Adipose tissue (tissue), 3 donors: ENCODE data around the gene PKP1. TPM values are rescaled to one million over a fixed set of nuclear protein-coding genes. Genes with fewer than 3 reads are reported as not detected.

ENCODE experiments used
- H3K27ac ChIP-seq: one replicate; pipeline ENCODE4 v1.5.1; 2013; ENCODE audit warnings: low read depth, low read length
- WGBS, 3 donors: extraction: QIAGEN DNeasy Blood & Tissue Kit; methylation state at CpG; one replicate each; pipeline ENCODE4 v1.1.7; 2013; 5-methylcytosine and 5-hydroxymethylcytosine counted together
- polyA plus RNA-seq, 3 donors: library from polyadenylated mRNA; stranded (reverse); fragments of 200-250 nt; gene quantifications; one replicate each; pipeline ENCODE4 v1.2.3, GENCODE V29; 2013
- donor health status: healthy with polysubstance abuse.
- donor health status: Bipolar disorder and iron deficiency.
- donor health status: healthy.

Gene PKP1
- polyA plus RNA-seq, 3 donors, result 0.64 to 6.5 (median 6.2) TPM

DNA sequence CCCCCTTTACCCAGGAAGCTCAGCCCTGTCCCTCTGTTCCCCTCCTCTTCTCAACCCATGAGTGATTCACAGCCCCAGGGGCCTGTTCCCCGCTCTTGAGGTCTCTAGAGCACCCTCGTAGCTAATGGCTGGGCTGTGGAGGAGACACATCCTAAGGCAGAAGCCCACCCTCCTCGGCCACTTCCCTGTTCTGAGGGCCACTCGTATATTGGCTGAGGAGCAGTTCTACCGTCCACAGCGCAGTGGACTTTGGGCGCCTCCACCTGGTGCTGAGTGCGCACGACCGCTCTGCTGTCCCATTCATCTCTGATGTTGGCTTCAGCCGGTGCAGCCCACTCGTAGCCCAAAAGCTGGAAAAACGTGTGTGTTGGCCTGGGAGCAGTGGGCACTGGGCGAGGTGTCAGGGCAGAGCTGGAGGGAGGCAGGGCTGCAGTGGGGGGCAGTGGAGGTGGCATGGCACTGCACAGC is 24.5 kb upstream of the PKP1 start:
- whole genome bisulfite sequencing, 3 donors, result 87 to 91% (median 88%) methylated on average over 14 of the region's 14 CpGs

DNA sequence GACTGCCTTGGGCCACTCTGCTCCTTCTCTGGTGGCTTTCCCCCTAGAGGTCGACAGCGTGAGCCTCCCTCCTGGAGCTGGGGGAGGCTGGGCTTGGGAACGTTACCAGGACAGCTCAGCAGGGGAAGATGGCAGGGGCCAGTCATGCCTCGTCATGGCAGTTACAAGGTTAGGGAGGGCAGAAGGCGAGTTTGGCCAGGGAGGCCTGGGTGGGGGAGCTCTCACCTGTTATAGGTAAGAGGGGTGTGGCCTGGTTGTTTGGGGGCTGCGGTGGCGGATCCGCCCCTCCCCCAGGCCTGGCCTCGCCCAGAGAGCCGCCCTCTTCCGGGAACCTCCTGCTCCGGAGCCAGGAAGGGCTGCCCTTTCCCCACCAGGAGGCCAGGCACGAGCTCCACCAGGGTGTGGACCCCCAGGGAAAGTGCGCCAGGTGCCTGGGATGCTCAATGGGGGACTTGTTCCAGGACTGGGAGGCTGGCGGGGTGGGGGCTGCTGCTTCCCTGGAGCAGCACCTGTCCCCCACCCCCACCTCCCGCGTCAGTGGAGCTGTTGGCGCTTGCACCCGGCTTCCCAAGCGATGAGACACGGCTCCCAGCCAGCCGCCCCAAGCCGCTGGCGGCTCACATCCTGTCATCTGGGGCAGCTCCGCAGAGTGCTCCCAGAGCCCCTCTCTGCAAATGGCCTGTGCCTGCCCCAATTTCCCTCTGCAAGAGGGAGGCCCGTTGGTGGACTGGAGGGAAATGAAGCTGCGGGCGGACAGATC is 23.6 kb upstream of the PKP1 start:
- no peak overlapping the region for H3K27ac ChIP-seq

More for the DNA sequence above, 24.5 kb upstream of the PKP1 start:
- H3K27ac ChIP-seq, result no peak overlapping the region

DNA sequence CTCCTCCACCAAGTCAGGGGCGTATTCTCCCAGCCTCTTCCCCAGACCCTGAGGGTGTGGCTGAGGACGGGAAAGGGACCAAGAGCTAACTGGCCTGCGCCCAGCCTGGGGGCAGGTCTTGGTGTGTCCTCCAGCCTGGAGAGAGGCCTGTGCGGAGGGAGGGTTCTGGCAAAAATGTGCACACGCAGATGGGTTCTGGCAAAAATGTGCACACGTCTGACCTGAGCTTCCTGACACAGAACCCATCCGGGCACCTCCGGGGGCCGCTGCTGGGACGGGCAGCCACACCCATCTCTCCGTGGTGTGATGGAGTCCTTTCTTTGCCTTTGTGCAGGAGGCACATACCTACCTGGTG is 23.1 kb upstream of the PKP1 start:
- WGBS, 3 donors, result 17 to 31% (median 18%) methylated on average over 11 of the region's 11 CpGs
- H3K27ac ChIP-seq, result no peak overlapping the region

More for the DNA sequence above, 23.6 kb upstream of the PKP1 start:
- WGBS, 3 donors, result 4 to 7% (median 6%) methylated on average over 27 to 28 of the region's 28 CpGs

DNA sequence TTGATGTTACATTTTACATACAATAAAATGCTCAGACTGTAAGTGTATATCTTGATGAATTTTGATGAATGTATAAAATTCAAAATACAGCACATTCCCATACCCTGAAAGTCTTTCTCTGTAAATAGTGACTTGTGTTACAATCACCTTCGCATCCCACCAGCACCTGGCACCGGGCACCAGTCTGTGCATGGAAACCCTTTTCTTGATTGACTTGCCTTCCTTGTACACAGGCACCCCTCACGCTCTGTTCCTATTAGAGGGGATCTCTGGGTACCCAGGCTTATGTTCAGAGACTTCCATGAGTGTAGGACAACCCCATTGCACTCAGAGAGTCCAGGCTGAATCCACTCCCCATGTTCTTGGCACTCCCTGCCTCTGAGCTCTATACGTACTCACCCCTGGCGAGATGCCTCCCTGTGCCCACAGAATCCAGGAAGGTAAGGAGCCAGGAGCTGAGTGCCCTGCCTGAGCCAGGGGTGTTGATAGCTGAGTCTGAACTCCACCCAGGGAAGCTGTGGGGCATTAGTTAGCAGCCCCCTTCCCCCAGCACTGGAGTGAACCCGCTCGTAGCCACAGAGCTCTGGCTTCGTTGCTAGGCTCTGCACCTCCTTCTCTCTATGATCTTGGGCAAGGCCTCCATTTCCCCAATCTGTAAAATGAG is 22.5 kb upstream of the PKP1 start:
- H3K27ac ChIP-seq, result no peak overlapping the region
- 92 to 94% (median 93%) methylated on average over 8 of the region's 8 CpGs for WGBS, 3 donors

DNA sequence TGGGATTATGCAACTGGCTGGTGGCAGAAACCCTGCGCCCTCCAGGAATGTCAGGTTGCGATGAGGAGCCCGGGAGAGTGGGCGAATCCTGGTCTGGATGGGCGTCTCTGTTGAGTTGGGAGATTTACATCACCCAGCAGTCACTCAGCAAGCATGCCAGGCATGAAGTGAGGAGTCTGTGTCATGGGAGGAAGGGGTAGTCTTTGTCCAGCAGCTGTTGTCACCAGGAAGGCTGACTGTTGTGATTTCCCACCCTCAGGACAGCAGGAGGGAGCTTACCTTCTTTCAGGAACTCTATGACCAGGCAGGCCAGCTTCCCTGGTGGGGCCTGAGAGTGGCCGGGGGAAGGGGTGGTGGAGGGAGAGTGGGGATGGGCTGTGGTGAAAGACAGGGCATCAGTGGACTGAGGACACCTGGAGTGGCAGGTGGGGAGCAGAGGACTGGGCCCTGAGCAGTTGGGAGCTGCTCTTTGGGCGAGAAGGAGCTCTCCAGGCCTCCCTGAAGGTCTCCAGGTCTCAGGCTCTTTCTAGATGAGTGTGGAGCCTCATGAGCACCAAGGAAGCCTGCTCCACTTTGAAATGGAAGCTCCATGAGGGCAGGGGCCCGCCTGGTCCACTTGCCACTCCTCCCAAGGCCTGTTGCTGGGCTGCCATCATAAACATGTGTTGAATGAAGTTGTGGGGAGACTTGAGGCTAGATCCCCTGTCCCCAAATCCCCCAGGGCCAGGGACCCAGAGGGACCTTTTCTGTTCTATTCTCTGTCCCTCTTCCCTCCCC is 21.3 kb upstream of the PKP1 start:
- H3K27ac ChIP-seq, result no peak overlapping the region
- 91 to 95% (median 93%) methylated on average over 8 of the region's 8 CpGs for WGBS, 3 donors

DNA sequence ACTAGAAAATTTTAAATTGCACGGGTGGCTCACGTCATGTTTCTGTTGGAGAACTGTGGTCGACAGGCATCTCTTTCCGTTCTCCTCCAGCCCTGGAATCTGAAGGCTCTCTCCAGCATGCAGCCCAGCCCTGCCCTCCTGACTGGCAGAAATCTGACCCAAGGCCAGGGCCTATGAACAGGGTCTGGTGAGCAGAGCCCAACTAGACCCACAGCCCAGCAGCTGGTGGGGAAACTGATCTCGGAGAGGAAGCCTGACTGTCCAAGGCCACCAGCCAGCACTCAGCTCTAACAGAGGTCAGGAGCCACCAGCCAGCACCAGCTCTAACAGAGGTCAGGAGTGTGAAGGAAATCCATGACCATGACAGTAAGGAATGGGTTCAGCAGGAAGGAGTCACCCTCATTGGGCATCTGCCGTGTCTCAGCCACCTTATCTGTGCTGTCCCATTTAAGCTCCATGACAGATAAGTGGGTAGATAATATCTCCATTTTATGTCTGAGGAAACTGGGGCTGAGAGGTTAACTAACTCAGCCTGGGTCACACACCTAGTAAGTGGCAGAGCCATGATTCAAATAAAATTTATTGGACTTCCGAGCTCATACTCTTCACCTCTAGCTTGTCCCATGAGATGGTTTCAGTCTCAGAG is 20.2 kb upstream of the PKP1 start:
- no peak overlapping the region for H3K27ac ChIP-seq
- 87 to 95% (median 89%) methylated on average over 7 of the region's 7 CpGs for WGBS, 3 donors

DNA sequence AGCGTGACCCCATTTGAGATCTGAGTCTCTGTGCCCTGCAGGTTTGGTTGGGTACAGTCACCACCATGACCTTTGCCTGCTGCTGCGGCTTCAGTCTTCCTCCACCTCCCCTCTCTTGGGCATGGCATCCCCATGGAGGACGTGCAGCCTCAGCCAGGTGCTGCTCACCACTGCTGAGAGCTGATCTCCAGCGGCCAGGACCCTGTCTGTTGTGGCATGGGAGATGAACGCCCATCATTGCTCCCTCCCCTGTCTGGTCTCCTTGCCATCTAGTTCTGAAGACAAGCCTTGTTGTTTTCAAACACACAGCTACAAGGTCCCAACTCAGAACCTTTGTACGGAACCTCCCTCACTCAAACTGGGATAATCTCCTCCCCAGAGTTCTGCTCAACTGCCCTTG is 19.2 kb upstream of the PKP1 start:
- 75 to 92% (median 92%) methylated on average over 6 of the region's 6 CpGs for WGBS, 3 donors
- no peak overlapping the region for H3K27ac ChIP-seq

DNA sequence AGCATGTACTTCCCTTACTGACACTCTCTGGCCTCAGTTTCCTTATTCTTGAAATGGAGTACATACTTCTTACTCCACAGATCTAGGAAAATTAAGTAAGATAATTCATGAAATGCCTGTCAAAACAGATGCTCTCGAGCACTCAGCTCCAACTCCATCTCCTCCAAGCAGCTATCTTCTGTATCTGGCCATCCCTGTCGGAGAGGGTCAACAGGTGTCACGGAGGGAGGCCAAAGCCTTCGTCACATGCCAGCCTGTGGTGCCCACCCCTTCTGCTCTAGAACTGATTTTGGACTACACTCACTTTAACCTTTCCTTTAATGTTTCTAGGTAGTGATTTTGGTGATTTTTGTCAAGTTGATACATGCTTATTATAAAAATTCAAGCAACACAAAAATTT is 18.8 kb upstream of the PKP1 start:
- 84 to 93% (median 90%) methylated on average over 4 of the region's 4 CpGs for WGBS, 3 donors
- no peak overlapping the region for H3K27ac ChIP-seq

DNA sequence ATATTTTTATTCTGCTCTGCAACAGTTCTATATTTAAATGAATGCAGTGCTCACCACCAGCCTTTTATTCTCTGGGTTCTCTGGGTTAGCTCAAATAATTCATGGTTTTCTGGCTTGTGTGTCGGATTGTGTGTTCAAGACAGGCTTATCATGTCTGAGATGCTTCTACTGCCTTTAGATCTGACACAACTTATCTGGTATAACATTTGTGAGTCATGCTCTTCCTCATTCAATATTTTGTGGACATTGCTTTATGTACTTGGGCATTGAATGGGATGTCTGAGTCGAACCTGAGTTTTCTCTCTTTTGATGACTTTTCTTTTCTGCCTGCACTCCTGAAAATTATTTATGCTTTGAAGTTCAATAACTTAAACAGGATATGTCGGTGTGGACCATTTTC is 17.6 kb upstream of the PKP1 start:
- no peak overlapping the region for H3K27ac ChIP-seq
- 64 to 84% (median 76%) methylated on average over 3 of the region's 3 CpGs for WGBS, 3 donors

DNA sequence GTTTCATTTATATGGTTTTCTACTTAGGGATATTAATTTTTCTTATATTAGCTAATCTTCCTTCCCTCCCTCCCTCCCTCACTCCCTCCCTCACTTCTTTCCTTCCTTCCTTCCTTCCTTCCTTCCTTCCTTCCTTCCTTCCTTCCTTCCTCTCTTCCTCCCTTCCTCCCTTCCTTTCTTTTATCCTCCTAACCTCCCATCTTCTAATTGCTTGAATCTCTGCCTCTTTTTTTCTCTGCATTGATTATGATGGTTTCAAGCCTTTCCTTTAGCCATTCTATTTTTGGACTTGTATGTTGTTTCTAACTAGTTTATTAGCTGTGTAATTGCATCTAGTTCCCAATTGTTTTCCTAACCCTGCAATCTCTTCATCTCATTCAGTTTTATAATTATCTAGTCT is 17.0 kb upstream of the PKP1 start:
- no peak overlapping the region for H3K27ac ChIP-seq

DNA sequence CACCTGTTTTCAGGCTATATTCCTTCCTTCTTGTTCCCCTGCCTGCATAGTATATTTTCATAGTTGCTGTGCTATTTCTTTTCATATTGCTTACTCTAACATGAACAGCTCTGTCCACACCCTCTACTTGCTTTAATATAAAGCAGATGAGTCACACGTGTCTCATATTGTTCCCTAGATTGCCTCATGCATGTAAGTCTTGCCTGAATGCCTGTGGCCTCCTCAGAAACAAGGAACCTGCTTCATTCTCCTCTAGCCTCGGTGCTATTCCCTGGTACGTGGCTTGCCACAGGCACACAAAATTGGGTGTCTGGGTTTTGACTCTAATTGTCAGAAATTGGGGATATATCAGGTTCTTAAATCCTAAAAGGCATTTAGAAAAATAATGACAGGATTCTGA is 16.5 kb upstream of the PKP1 start:
- WGBS, 3 donors, result 48 to 69% (median 54%) methylated on average over 3 of the region's 3 CpGs
- no peak overlapping the region for H3K27ac ChIP-seq

DNA sequence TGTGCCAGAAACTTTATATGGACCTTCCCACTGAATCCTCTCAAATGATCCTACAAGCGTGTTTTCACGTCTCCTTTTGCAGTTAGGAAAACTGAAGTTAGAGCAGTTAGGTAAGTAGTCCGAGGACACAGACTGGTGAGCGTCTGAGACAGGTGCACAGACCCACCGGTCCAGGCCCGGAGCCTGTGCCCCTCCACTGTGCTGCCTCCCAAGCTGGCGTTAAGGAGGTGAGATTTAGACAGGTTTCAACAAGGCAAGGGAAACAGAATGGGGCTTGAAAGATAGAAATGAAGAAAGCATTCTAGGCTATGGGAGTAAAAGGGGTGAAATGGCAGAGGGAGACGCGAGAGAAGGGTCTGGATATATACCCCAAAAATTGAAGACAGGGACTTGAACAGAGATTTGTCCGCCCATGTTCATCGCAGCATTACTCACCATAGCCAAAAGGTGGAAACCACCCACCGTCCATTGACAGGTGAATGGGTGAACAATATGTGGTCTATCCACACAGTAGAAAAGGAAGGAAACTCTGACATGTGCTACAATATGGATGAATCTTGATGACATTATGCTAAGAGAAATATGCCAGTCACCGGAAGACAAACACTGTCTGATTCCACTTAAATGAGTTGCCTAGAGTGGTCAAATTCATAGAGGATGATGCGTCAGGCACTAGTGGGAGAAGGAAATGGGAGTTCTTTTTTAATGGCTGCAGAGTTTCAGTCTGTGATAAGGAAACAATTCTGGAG is 15.7 kb upstream of the PKP1 start:
- H3K27ac ChIP-seq, result no peak overlapping the region
- WGBS, 3 donors, result 83 to 86% (median 84%) methylated on average over 14 of the region's 14 CpGs

DNA sequence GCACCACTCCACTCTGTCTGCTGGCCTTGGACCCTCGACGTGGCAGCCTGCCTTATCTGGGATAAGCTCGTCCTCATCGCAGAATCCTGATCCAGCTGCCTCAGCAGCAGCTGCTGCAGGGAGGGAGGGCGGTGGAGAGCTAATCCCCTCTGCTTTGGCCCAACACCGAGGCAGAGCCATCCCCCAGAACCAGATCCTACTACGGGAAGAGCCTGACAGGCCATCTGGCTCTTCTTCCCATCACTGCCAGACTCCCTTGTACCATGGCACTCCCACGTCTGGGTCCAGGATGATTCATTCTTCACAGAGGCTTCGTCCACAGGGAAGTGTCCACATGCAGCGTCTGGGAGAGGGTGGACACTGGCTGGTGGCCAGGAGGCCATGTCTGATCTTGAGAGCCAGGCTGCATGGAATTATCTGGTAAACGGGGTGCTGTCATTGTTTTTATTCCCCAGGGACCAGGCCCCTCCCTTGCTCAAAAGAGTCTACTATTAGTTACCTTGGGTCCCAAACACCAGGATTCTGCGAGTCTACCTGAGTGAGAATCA is 14.6 kb upstream of the PKP1 start:
- 38 to 45% (median 42%) methylated on average over 12 of the region's 12 CpGs for WGBS, 3 donors
- no peak overlapping the region for H3K27ac ChIP-seq

DNA sequence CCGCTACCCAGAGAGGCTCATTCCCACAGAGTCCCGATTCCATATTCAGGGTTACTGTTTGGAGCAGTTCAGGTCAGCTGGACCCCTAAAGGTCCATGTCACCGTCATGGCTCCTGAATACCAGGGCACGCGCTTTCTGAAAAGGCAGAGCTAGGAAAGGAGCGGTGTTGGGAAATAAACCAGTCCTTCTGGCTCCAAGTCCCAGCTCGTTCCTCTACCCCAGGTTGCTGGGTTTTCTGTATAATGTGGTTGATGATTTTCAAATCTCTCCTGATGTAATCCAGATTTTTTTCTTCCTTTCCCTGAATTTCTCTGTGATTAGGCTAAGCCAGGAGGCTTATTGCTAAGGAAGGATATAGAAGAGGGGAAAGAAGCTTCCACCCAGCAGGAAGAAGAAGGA is 14.0 kb upstream of the PKP1 start:
- no peak overlapping the region for H3K27ac ChIP-seq
- WGBS, 3 donors, result 75 to 82% (median 79%) methylated on average over 7 of the region's 7 CpGs

DNA sequence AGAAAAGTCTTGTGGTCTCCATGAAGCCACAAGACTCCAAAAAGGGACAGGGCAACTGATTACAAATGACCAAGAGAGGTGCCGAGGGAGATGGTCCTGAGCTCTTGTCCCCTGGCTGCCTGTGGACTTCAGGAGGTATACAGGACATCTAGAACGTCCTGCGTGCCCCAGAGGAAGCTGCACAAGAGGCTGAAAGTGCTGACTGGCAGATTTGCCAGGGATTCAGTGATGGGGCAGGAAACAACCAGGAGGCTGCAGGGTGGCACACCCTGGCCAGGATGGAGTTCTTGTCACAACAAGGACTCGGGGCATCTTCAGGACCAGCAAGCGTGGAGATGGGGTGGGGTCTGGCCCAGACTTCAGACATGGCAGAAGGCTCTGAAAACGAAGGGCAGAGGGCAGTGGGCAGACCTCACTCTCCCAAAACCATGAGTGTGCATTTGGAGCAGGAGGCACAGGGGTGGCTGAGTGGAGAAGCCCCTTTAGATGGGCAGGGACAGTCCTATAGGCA is 13.4 kb upstream of the PKP1 start:
- WGBS, 3 donors, result 84 to 89% (median 86%) methylated on average over 6 of the region's 6 CpGs
- no peak overlapping the region for H3K27ac ChIP-seq

DNA sequence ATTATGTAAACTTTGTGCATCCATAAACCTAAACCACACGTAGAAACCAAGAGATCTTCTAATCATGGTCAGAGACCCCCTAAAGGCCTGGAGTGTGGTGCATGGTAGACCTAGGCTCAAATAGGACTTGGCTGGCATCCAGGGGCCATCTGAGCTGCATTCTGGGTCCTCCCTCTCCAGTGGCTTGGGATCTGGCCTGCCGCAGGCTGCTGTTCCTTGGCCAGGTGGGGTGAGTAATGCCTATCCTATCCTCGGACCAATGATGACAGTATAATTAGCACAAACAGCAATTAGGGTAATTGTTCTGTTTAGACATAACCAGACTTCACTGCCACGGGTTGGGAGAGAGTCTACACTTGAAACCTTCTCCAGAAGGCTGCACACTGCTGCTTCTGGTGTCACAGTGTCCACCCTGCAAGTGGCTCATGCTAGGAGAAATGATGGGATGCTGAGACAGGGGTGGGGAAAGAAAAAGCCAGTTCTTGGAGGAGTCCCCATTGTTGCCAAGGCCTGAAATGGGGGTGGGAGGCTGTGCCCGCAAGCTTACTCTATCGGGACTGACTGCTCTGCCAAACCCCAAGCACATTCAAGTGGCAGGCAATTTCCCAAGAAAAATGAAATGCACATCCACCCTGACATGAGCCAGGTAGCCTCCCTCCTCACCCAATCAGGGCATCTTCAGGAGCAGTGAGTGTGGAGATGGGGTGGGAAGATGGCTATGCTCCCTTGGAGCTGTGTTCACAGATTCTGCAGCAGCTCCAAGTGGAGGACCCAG is 12.5 kb upstream of the PKP1 start:
- WGBS, 3 donors, result 74 to 84% (median 83%) methylated on average over 6 of the region's 6 CpGs
- H3K27ac ChIP-seq, result no peak overlapping the region

DNA sequence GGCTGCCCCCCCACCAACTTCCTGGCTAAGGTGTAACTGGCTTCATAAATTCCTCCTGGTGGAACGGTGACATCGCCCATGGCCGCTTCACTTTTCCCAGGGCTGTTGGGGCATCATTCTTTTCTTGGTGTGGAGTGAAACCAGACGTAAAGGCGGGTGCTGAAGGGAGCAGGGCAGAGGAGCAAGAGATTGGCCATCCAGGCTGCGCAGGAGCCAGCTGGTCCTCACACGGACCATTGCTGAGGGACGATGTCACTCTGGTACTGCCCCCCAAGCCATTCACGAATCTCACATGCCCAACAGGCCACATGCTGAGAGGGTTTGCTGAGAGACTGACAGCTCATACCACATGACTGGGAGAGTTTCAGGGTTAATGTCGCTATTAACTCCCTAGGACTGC is 10.5 kb upstream of the PKP1 start:
- H3K27ac ChIP-seq, result no peak overlapping the region
- WGBS, 3 donors, result 76 to 90% (median 90%) methylated on average over 10 of the region's 10 CpGs
